ENCODE results near the gene TSTD2.

Gene TSTD2

DNA sequence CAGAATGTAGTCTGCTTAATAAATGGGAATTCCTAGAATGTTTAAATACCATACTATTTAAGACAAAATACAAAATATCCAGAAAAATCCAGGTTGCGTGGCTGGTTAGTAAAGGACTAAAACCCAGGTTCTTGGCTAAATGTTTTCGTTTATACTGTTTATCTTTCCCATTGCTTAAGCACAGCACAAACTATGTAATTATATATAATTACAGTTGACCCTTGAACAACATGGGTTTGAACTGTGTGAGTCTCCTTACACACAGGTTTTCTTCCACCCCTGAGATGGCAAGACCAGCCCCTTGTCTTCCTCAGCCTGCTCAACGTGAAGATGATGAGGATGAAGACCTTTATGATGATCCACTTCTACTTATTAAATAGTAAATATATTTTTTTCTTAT is 39.2 kb upstream of the TSTD2 start:
- Histone ChIP-seq H3K27me3 (ENCODE audit: control insufficient read depth, insufficient read depth, low read length) (no peaks in the 10 kb centered on the region), H3K4me3 (ENCODE audit: low read depth, low read length) (no peak overlapping the region), H3K4me1 (no peaks in the 10 kb centered on the region), H3K9ac (no peak overlapping the region), H2AFZ (no peak overlapping the region), H3K36me3 (ENCODE audit: control insufficient read depth, insufficient read depth, low read length) (no peaks in the 10 kb centered on the region), H3K27ac (no peak overlapping the region), H3K9me3 (ENCODE audit: control insufficient read depth, low read length) (no peaks in the 10 kb centered on the region), H3K79me2 (no peaks in the 10 kb centered on the region), H3K4me2 (ENCODE audit: low read length) (no peak overlapping the region)
- TF ChIP-seq CTCF (IDR thresholded peaks at IDR 0.05), result no peak

DNA sequence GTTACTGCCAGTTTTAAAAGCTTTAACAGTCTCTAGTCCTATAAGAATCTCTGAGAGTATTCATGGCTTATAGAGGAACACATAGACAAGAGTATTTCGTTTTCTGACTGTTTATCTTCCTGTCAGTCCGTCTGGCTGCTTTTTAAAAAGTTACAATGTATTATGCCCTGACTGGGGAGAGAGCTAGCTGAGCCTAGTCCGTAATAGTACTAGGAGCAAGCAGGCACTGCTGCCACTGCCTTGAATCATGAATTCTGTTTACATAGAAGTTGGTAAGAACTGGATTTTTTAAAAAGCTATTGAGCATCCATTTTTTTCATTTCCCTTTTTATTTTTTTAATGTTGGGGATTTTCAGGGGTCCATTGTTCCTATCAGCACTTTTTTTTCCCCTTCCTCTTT is 37.4 kb upstream of the TSTD2 start:
- Histone ChIP-seq H3K79me2 (no peaks in the 10 kb centered on the region), H3K9ac (no peak overlapping the region), H3K4me3 (ENCODE audit: low read depth, low read length) (no peak overlapping the region), H3K27ac (no peak overlapping the region), H3K9me3 (ENCODE audit: control insufficient read depth, low read length) (no peaks in the 10 kb centered on the region), H3K36me3 (ENCODE audit: control insufficient read depth, insufficient read depth, low read length) (no peaks in the 10 kb centered on the region), H3K4me1 (no peaks in the 10 kb centered on the region), H2AFZ (no peak overlapping the region), H3K27me3 (ENCODE audit: control insufficient read depth, insufficient read depth, low read length) (no peaks in the 10 kb centered on the region), H3K4me2 (ENCODE audit: low read length) (no peak overlapping the region)
- no peak for TF ChIP-seq CTCF (IDR thresholded peaks at IDR 0.05)

DNA sequence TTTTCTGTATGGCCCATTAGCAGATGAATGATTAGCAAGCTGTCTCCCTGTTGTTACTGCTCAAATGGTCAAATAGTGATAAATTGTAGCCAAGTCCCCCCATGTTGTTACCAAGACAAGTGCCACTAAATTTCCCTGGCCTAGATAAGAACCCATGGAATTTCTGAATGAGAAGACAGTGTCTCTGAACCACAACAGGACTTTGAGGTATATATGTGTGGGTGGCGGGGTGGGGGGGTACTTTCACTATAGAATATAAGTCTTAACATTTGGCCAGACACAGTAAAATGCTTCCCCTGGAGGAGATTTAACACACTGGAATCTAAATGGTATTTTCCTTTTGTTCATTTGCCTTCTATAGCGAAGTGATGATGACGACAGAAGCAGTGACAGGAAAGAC is 35.3 kb upstream of the TSTD2 start:
- no peak overlapping the region for H3K4me3 ChIP-seq (ENCODE audit: low read depth, low read length)

GRCh38 chr9:97666907-97667686 is 33.9 kb upstream of the TSTD2 start:
- Histone ChIP-seq H2AFZ (no peak overlapping the region), H3K27ac (no peak overlapping the region), H3K79me2 (no peaks in the 10 kb centered on the region), H3K4me1 (no peaks in the 10 kb centered on the region), H3K9me3 (ENCODE audit: control insufficient read depth, low read length) (no peaks in the 10 kb centered on the region), H3K36me3 (ENCODE audit: control insufficient read depth, insufficient read depth, low read length) (no peaks in the 10 kb centered on the region), H3K4me3 (ENCODE audit: low read depth, low read length) (no peak overlapping the region), H3K27me3 (ENCODE audit: control insufficient read depth, insufficient read depth, low read length) (no peaks in the 10 kb centered on the region), H3K4me2 (ENCODE audit: low read length) (no peak overlapping the region), H3K9ac (no peak overlapping the region)
- no peak for TF ChIP-seq CTCF (IDR thresholded peaks at IDR 0.05)

More for the DNA sequence above, 35.3 kb upstream of the TSTD2 start:
- no peak for TF ChIP-seq CTCF (IDR thresholded peaks at IDR 0.05)
- Histone ChIP-seq H3K36me3 (ENCODE audit: control insufficient read depth, insufficient read depth, low read length) (no peaks in the 10 kb centered on the region), H3K9ac (no peak overlapping the region), H3K4me1 (no peaks in the 10 kb centered on the region), H3K79me2 (no peaks in the 10 kb centered on the region), H3K27me3 (ENCODE audit: control insufficient read depth, insufficient read depth, low read length) (no peaks in the 10 kb centered on the region), H3K4me2 (ENCODE audit: low read length) (no peak overlapping the region), H3K27ac (no peak overlapping the region), H3K9me3 (ENCODE audit: control insufficient read depth, low read length) (no peaks in the 10 kb centered on the region), H2AFZ (no peak overlapping the region)

DNA sequence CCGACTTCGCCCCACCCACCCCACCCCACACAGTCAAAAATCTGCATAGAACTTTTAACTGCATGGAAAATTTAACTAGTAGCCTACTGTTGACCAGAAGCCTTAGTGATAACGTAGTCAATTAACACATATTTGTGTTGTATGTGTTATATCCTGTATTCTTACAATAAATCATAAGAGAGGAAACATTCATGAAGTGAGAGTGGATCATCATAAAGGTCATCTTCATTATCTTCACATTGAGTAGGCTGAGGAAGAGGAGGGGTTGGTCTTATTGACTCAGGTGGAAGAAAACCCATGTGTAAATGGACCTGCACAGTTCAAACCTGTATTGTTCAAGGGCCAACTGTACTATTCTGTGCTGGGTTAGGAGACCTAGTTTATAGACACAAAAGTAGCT is 32.6 kb upstream of the TSTD2 start:
- Histone ChIP-seq H3K4me1 (no peaks in the 10 kb centered on the region), H3K27ac (no peak overlapping the region), H3K9me3 (ENCODE audit: control insufficient read depth, low read length) (no peaks in the 10 kb centered on the region), H3K4me2 (ENCODE audit: low read length) (no peak overlapping the region), H3K27me3 (ENCODE audit: control insufficient read depth, insufficient read depth, low read length) (no peaks in the 10 kb centered on the region), H3K36me3 (ENCODE audit: control insufficient read depth, insufficient read depth, low read length) (no peaks in the 10 kb centered on the region), H3K79me2 (no peaks in the 10 kb centered on the region), H2AFZ (no peak overlapping the region), H3K9ac (no peak overlapping the region), H3K4me3 (ENCODE audit: low read depth, low read length) (no peak overlapping the region)
- TF ChIP-seq CTCF (IDR thresholded peaks at IDR 0.05), result no peak

Measured in parathyroid adenoma (tissue), 2 donors.